Mononuclear cell (primary cell): ENCODE results near the gene PLAC8L1. TPM values are rescaled to one million over a fixed set of nuclear protein-coding genes. Genes with fewer than 3 reads are reported as not detected.

Experiments
- H3K27me3 ChIP-seq: 2 replicates; pipeline ENCODE4 v1.6.0; 2011; ENCODE audit warnings: low read length, control low read depth; ENCODE audit not compliant: insufficient read depth
- H3K4me1 ChIP-seq: 2 replicates; pipeline ENCODE4 v1.5.1; 2011; ENCODE audit warnings: mild to moderate bottlenecking, low read length, control low read depth; ENCODE audit not compliant: insufficient read depth
- H3K4me3 ChIP-seq: 2 replicates; pipeline ENCODE4 v1.5.1; 2011; ENCODE audit warnings: mild to moderate bottlenecking, low read length, moderate library complexity
- H3K9me3 ChIP-seq: 2 replicates; pipeline ENCODE4 v1.5.1; 2011; ENCODE audit warnings: low read depth, mild to moderate bottlenecking, control low read depth, low read length
- total RNA-seq: library from RNA; depleted of rRNA; stranded (reverse); fragments of >200 nt; gene quantifications from one replicate; pipeline ENCODE4 v1.2.3, GENCODE V29; 2012

The PLAC8L1 gene
- total RNA-seq, 1 donor: not detected

GRCh38 chr5:146101646-146102045, 3.7 kb downstream of the PLAC8L1 start:
- Histone ChIP-seq H3K4me1 (no peaks in the 10 kb centered on the region), H3K27me3 (no peaks in the 10 kb centered on the region), H3K4me3 (no peak overlapping the region), H3K9me3 (no peaks in the 10 kb centered on the region)

DNA sequence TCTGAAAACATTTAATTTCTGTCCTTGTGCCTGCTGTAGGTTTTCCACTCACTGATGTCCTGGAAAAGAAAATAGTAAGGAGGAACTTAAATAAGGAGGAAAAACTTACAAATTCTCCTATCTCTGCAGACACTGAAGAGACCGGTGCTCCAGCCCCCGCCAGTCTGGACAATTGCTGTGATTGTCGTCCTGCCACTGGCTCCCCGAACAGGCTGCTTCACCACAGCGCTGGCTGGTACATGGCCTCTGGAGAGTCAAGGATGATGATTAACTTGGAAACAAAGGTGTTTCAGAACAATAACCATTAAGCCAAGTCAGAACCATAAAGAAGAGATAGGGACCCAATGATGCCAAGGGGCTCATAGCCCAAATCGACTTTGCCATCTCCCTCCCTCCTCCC, 7.3 kb downstream of the PLAC8L1 start:
- H3K4me3 ChIP-seq: no peak overlapping the region
- no peaks in the 10 kb centered on the region for H3K4me1 ChIP-seq
- H3K9me3 ChIP-seq: no peaks in the 10 kb centered on the region
- H3K27me3 ChIP-seq: no peaks in the 10 kb centered on the region

GRCh38 chr5:146091881-146092280, 13.5 kb downstream of the PLAC8L1 start:
- H3K4me3 ChIP-seq: no peak overlapping the region
- H3K4me1 ChIP-seq: no peaks in the 10 kb centered on the region
- H3K9me3 ChIP-seq: no peaks in the 10 kb centered on the region
- no peaks in the 10 kb centered on the region for H3K27me3 ChIP-seq

- H3K9me3 ChIP-seq: no peaks in the 10 kb centered on the region
- H3K4me1 ChIP-seq: no peaks in the 10 kb centered on the region
Measured at GRCh38 chr5:146089287-146089686, 16.1 kb downstream of the PLAC8L1 start.

DNA sequence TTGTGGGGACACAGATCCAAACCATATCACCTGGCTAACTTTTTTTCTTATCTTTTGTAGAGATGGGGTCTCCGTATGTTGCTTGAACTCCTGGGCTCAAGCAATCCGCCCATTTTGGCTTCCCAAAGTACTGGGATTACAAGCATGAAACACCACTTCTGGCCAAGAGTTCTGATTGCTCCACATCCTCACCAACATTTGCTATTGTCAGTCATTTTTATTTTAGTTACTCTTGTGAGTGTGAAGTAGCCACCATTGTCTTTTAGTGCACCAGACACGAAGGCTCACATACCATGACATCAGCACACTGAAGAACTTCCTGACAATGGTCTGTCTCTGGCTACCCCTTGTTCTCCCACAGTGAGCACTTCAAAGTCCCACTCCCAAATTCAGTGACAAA, 17.3 kb downstream of the PLAC8L1 start:
- Histone ChIP-seq H3K4me3 (no peak overlapping the region), H3K4me1 (no peaks in the 10 kb centered on the region), H3K27me3 (no peaks in the 10 kb centered on the region), H3K9me3 (no peaks in the 10 kb centered on the region)

More at GRCh38 chr5:146089287-146089686, 16.1 kb downstream of the PLAC8L1 start:
- Histone ChIP-seq H3K27me3 (no peaks in the 10 kb centered on the region), H3K4me3 (no peak overlapping the region)

- no peaks in the 10 kb centered on the region for H3K27me3 ChIP-seq
- H3K9me3 ChIP-seq: no peaks in the 10 kb centered on the region
- no peak overlapping the region for H3K4me3 ChIP-seq
- peaks cover 7% of the 10 kb centered on the region for H3K4me1 ChIP-seq
Measured at GRCh38 chr5:146084376-146084775, 21.0 kb downstream of the PLAC8L1 start.

DNA sequence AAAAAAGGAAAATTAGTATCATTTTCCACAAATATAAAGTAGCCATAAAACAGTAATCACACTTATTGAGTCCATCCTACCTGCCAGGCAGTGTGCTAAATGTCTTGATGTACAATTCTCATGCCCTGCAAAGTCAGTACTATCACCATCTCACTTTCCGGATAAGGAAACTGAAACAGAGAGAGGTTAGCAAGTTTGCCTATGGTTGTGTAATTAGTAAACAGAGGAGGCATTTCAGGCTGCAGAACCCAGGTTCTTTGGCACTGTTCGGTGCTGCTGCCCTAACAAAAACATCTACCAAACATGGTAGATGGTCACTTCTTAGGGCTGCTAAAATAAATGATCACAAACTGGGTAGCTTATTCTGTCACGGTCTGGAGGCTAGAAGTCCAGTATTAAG, 22.6 kb downstream of the PLAC8L1 start:
- H3K4me1 ChIP-seq: peaks cover 7% of the 10 kb centered on the region
- no peaks in the 10 kb centered on the region for H3K9me3 ChIP-seq
- no peak overlapping the region for H3K4me3 ChIP-seq
- H3K27me3 ChIP-seq: no peaks in the 10 kb centered on the region

DNA sequence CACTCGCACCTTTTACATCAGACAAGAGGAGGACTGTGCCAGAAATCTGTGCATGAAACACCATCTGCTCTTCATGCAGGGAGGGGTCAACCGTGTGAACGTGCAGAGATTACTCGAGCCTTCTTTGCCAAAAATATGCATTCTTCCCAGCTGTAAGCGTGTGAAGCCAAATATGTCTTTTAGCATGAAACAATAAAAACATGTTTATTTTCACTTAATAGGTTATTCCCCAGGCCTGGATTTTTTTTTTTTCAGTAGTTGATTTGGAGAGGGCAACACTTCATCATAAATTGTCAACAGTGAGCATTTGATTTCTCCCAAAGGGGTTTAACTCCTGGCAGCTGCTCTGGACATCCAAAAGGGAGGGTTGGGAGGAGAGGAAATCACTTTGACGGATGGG, 23.8 kb downstream of the PLAC8L1 start:
- H3K4me3 ChIP-seq: no peak overlapping the region
- H3K9me3 ChIP-seq: no peaks in the 10 kb centered on the region
- H3K4me1 ChIP-seq: peaks cover 7% of the 10 kb centered on the region
- no peaks in the 10 kb centered on the region for H3K27me3 ChIP-seq

DNA sequence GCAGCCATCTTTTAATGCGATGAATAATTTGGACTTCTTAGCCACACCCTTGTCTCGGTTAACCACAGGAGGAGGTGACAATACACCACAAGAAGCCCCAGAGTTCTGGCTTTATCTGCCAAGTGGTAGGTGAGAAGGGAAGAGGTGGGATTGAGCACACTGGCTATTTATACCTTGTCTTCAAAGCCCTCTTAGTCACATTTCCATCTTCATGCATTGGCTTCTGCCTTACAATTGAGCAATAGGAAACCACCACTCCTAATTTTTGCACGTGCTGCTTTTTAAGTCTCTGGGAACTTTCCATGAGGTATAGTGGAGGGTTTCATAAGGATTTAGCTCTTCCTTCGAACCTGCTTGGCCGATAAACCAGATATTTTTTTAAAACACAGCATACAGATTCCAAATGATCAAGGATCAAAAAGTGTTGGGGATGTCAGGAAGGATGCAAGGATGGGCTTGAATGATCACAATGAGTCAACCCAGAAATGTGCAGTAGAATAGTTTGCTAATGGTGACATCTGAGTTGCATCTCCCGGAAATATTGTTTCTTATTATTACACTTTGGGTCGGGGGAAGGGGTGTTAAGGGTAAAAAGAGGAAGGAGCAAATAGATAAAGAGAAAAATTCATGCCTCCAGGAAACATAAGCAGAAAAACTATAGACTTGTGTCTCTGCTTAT, 25.5 kb downstream of the PLAC8L1 start:
- Histone ChIP-seq H3K27me3 (no peaks in the 10 kb centered on the region), H3K4me3 (no peak overlapping the region), H3K4me1 (peaks cover 7% of the 10 kb centered on the region), H3K9me3 (no peaks in the 10 kb centered on the region)

- Histone ChIP-seq H3K4me3 (no peak overlapping the region), H3K9me3 (no peaks in the 10 kb centered on the region), H3K4me1 (peaks cover 7% of the 10 kb centered on the region), H3K27me3 (no peaks in the 10 kb centered on the region)
Measured at GRCh38 chr5:146078566-146078965, 26.8 kb downstream of the PLAC8L1 start.

- no peak overlapping the region for H3K4me3 ChIP-seq
- H3K9me3 ChIP-seq: no peaks in the 10 kb centered on the region
- peaks cover 7% of the 10 kb centered on the region for H3K4me1 ChIP-seq
- no peaks in the 10 kb centered on the region for H3K27me3 ChIP-seq
Measured at GRCh38 chr5:146076455-146076854, 28.9 kb downstream of the PLAC8L1 start.

GRCh38 chr5:146076028-146076427, 29.3 kb downstream of the PLAC8L1 start:
- H3K4me1 ChIP-seq: peaks cover 7% of the 10 kb centered on the region
- H3K4me3 ChIP-seq: no peak overlapping the region
- no peaks in the 10 kb centered on the region for H3K27me3 ChIP-seq
- no peaks in the 10 kb centered on the region for H3K9me3 ChIP-seq

DNA sequence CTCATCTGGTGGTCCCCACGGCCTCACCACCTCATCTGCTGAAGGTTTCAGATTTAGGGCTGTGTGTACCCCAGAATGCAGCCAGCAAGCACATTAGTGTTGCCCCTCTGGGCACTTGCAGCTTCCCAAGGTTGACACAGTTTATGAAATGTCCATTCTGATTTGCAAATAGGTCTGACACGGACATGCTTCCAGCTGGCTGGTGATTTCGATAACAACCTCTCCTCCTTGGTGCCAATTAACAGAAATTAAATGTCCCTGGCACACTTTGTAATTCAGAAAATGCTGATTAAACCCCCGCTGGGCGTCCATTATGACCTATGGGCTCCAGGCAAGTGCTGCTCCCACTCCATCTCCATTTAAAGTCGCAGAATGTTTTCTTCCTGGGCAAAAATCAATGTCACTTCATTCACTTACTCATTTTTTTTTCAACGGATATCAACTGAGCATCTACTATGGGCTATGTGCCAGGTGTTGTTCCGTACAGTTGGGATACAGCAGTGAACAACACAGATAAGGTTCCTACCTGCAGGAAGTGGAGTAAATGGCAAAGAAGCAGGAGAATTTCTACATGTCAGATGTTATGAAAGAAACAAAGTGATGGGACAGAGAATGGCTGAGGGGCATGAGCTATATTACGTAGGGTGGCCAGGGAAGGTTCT, 32.0 kb downstream of the PLAC8L1 start:
- no peaks in the 10 kb centered on the region for H3K4me1 ChIP-seq
- no peaks in the 10 kb centered on the region for H3K27me3 ChIP-seq
- no peak overlapping the region for H3K4me3 ChIP-seq
- H3K9me3 ChIP-seq: no peaks in the 10 kb centered on the region

DNA sequence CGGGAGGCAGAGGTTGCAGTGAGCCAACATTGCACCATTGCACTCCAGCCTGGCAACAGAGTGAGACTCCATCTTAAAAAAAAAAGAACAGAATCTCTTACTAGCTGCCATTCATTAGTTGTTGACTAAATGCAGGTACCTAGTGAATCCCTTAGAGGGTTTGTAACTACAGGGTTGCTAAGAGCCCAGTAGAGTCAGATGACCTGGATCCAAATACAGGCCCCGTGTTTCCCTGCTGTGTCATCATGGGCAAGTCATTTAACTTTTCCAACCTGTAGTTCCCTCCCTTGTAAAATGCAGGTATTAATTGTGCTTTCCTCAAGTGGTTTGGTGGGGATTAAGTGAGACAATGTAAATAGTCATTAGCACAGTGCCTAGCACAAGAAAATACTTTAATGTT, 32.8 kb downstream of the PLAC8L1 start:
- Histone ChIP-seq H3K9me3 (no peaks in the 10 kb centered on the region), H3K4me1 (no peaks in the 10 kb centered on the region), H3K27me3 (no peaks in the 10 kb centered on the region), H3K4me3 (no peak overlapping the region)

GRCh38 chr5:146071171-146071570, 34.2 kb downstream of the PLAC8L1 start:
- H3K4me1 ChIP-seq: no peaks in the 10 kb centered on the region
- no peaks in the 10 kb centered on the region for H3K27me3 ChIP-seq
- H3K9me3 ChIP-seq: no peaks in the 10 kb centered on the region
- no peak overlapping the region for H3K4me3 ChIP-seq

DNA sequence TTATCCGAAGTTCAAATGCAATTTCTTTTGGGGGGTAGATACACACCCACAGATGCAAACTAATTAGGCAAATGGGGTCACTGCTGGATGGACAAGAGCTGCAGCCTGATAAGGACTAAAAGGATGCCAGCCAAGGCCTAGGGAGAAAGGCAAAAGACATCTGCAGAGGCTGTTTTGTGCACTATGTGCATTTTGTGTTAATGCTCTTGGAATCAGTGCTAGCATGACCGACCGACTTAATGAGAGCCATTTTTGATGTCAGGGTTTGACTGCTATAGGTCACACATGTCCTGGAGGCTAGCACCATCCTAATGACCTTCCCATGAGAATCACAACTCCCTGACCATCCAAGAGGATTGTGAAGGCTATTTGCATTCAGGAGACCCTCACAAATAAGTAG, 34.6 kb downstream of the PLAC8L1 start:
- H3K4me1 ChIP-seq: no peaks in the 10 kb centered on the region
- no peaks in the 10 kb centered on the region for H3K27me3 ChIP-seq
- H3K9me3 ChIP-seq: no peaks in the 10 kb centered on the region
- H3K4me3 ChIP-seq: no peak overlapping the region
